NCI-H1930 (cell line): ENCODE results near the gene UBL5.
"Not testable (repeated sequence)": the region's sequence is repeated elsewhere in the genome, so short reads cannot be mapped to it uniquely, and the experiment has no call there.

ENCODE experiments used
- DNase-seq, 2 experiments: peaks; one replicate each; lab custom pipeline; 2025; lab: John Stamatoyannopoulos, UW

Gene UBL5

DNA sequence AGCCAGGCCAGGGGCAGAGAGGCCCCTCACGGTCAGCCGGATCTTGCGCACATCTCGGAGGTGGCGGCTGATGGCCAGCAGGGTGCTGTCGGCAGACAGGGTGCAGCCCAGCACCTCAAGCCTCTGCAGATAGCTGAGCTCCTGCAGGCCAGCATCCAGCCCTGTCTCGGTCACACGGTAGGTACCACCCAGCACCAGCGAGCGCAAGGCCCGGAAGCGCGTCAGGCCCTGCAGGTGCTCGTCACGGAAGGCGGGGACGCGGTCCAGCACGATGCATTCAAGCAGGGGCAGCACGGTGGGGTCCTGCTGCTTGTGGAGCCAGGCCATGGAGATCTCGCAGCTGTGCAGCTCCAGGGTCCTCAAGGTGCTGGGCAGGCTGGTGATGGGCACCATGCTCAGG, 16.6 kb upstream of the UBL5 start:
- no peak for DNase-seq

DNA sequence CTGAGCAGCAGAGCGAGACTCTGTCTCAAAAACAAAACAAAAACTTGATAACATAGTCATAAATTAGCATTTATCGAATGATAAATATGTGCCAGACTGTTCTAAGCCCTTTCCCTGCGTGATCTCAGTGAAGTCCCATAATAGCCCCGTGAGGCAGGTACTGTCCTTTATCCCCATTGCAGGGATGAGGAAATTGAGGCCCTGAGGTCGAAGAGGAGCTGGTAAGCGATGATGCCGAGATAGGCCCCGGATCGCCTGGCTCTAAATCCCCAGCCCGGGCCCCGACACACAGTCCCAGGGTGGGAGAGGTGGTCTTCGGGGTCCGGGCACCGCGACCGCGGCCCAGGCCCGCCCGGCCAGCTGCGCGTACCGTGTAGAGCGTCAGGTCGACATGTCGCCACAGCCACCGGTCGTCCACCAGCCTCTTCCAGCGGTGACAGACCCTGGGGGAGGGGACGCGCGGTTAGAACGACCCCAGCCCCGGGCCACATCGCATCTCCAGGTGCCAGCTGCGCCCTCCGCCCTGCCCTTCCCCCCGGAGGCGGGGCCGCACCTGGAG, 9.5 kb upstream of the UBL5 start:
- no peak for DNase-seq

DNA sequence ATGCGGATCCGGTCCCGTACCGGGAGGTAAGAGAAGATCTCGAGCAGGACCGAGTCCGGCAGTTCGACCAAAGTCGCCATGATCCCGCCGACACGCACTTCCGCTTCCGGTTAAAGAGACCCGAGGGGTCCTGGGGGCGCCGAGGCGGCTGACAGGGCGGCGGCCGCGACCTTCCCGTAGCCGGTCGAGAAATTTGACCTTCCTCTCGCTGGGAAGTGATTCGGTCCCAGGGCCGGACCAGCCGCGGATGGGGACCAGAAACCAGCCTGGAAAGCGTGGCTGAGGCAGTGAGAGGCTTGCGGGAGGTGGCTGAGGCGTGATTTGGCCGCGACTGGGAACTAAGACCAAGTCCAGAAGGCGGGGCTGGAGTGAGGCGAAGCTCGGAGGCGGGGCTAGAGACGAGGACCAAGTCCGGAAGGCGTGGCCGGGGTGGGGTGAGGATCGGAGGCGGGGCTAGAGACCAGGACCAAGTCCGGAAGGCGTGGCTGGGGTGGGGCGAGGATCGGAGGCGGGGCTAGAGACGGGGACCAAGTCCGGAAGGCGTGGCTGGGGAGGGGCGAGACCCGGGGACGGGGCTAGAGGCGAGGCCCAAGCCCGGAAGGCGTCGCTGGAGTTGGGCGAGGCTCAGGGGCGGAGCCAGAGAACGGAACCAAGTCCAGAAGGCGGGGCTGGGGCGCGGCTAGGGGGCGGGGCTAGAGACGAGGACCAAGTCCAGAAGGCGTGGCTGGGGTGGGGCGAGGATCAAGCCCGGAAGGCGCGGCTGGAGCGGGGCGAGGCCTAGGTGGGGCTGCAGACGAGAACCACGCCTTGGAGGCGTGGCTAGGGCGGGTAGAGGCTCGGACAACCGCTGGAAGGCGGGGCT, 8.8 kb upstream of the UBL5 start, which contains the start of gene FBXL12:
FBXL12 (minus strand) TSS at position 346 of the 862 bp plus-strand sequence; CDS start at position 80, 266 bp downstream.
- DNase-seq, result peak; percentile 96 to 98

DNA sequence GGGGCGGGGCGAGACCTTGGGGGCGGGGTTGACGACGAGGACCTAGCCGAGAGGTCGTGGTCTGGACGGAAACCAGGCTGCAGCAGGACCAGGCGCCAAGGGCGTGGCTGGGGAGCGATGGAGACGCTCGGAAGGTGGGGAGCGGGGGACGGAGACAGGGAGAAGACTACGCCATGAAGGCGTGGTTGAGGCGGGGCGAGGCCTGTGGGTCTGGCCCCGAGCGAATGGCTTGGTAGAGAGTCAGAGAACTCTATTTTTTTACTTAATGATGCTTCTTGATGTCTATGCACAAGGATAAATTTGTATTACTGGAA, 8.2 kb upstream of the UBL5 start:
- no peak for DNase-seq

DNA sequence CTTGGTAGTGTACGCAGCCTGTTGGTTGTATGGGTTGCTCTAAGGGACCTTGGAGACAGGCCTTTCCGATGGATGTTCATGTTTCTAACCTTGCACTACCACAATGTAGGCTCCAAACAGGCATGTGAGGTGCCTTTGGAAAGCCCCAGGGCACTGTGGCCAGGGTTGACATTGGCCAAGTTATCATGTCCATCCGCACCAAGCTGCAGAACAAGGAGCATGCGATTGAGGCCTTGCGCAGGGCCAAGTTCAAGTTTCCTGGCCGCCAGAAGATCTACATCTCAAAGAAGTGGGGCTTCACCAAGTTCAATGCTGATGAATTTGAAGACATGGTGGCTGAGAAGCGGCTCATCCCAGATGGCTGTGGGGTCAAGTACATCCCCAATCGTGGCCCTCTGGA, 7.7 kb upstream of the UBL5 start:
- not testable (repeated sequence) for DNase-seq

DNA sequence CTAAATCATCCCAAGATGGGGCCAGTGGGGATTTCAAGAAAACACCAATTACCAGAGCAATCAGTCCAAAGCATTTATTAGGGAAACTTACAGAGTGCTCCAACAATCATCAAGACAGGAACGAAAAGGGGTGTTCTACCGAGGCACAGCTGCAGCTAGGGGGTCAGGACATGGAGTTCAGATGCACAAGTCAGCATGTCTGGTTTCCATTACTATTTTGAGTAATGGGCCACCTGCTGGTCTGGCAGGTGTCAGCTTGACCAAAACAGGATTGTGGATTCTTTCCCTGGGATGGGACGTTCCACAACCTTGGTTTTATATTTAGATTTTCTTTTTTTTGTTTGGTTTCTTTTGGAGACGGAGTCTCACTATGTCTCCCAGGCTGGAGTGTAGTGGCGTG, 3.9 kb upstream of the UBL5 start:
- no peak for DNase-seq

DNA sequence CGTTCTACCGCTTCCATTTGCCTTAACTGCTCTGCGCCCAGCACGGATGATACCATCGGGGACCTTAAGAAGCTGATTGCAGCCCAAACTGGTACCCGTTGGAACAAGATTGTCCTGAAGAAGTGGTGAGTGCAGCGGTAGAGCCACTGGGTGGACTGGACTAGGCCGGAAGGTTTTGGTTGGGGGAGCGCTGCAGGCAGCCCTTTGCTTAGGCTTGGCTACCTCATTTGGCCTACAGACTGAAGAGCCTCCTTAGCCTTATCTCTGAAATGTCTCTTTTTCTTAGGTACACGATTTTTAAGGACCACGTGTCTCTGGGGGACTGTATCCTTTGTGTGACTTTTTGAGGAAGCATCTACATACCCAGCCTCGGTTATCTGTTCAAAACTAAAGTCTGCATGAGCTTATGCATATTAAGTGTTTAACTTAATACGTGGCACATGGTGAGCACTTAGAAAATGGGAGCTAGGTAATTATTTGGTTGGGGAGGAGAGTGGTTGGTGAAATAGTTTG, 889 bp downstream of the UBL5 start:
- no peak for DNase-seq

DNA sequence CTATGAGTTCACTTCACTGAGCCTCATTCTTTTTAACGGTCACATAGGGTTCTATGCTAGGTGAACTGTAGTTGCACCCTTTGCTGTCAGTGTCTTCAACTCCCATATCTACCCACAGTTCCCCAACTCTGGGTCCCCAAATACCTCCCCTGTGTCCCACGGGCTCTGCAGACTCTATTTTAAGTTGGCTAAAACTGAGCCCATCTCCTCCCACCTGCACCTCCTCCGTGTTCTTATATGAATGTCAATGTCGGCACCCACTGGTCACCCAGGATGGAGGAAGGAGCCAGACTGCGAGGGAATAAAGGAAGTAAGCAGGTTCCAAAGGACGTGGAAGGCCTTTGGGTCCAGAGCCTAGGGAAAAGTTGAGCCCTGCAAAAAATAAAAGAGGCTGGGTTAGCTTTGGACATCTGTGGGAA, 6.6 kb downstream of the UBL5 start:
- no peak for DNase-seq

DNA sequence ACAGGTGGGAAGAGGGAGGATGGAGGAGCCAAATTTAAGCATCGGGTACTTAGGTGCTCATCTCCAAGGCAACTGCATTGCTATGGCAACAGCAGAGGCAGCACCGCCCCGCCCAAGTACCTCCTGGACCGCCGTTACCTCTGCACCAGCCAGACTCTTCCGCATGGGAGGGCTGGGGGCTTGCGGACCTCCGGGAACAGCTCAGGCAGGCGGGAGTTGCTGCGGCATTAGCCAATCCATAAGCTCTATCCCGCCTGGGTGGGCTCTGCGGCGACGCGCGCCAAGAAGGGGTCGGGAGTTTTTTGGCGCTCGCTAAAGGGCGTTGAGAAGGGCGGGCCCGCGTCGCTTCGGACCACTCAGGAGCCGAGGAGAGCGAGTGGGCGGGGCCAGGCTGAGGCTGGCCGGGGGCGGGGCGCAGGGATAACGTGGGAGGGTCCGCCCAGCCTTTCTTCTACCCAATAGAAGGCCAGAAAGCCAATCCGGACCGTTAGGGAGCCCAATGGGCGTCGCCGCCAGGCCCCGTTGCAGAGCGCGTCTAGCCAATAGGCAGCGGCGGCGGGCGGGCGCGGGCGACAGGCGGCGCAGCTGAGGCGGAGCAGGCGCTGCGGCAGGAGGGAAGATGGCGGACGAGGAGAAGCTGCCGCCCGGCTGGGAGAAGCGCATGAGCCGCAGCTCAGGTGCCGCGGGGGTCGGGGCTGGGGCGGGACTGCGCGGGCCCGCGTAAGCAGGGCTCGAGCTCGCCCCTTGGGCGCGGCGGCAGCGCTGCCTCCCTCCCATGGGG, 7.2 kb downstream of the UBL5 start, which contains the start of gene PIN1:
PIN1 (plus strand) TSS at position 593 of the 781 bp plus-strand sequence; CDS start at position 620, 27 bp downstream.
- DNase-seq, result peak; percentile 94 to 95

DNA sequence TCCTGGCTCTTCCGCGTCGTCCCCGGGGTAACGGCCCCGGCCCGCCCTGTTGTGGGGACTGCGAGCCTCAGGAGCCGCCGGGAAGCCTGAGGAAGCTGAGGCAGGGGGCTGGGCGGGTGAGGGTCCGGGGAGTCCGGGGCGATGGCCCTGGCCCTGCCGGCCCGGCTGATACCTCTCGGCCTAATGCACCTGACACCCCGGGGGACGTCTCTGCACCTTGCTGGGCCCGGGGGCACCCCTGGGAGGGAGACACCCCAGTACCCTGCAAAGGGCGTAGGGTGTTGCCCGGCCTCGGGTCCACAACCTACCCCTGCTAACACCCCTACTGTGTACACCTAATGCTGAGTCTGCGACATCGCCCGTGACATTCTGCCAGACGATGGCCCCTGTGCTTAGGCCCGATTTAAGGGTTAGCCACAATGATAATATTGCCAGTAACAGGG, 7.8 kb downstream of the UBL5 start:
- DNase-seq, result no peak

DNA sequence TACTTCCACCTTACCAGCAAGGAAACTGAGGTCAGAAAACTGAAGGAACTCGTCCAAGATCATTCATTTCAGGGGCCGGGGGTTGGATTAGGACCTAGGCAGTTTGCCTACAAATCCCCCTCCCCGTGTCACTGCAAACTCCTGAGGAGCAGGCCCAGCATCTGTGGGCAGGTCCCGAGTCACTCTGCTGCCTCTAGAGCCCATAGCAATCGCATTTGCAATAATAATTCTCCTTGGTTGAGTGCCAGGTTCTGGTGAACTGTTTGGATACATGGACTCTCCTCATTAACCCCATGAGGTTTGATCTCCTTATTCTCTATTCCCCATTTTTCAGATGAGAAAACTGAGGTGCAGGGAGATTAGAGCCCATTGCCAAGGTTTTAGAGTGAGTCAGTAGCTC, 8.3 kb downstream of the UBL5 start:
- DNase-seq, result no peak

DNA sequence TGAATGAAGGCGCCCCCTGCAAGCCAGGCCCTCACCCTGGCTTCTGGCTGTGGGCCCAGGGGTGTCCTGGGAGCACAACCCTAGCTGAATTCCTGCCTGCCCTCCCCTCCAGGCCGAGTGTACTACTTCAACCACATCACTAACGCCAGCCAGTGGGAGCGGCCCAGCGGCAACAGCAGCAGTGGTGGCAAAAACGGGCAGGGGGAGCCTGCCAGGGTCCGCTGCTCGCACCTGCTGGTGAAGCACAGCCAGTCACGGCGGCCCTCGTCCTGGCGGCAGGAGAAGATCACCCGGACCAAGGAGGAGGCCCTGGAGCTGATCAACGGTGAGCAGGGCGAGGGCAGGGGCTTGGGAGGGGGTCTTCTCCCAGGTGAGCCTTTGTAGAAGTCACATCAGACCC, 10.6 kb downstream of the UBL5 start:
- DNase-seq, result no peak

DNA sequence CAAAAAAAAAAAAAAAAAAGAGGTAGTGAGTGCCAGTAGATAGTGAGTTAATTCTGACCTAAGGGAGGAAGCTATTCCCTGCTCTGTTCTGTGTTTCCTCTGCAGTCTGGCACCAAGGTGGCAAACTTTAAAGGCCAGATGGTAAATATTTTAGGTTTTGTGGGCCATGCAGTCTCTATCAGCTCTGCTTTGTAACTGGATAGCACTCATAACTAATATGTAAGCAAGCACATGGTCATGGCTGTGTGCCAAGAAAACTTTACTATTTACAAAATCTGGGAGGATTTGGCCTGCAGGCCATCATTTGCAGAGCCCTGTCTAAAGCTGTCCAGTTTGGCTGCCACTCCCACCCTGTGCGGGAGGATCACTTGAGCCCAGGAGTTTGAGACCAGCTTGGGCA, 11.7 kb downstream of the UBL5 start:
- no peak for DNase-seq

DNA sequence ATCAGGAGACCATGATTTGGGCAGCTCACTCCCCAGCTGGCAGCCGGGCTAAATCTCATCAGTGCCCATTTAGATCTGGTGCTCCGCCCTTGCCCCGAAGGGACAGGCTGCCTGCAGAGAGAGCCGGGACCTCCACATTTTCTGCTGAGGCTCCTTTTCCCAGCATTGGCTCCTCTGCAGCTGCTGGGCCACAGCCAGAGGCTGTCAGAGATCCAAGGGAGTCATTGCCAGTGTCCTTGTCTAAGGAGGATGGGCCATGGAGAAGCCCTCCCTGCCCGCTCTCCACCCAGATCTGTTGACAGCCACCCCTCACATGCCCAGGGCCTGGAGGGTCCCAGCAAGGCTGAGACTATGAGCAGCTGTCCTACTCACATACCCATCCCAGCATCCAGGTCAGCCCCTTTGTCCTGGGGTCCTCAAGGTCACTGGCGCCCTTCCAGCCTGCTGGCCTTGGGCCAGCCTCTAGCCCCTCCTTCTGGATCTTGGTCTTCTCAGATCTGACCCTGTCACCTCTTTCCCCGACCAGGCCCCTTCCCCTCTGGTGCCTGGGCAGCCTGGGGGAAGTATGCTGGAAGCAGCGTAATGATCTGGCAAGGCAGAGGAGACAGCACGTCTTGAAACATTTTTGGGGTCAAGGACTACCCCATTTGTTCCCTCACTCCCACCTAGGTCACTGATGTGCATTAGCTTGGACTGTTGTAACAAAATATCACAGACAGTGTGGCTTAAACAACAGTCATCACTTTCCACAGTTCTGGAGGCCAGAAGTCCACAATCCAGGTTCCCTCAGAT, 15.3 kb downstream of the UBL5 start:
- DNase-seq, result no peak

DNA sequence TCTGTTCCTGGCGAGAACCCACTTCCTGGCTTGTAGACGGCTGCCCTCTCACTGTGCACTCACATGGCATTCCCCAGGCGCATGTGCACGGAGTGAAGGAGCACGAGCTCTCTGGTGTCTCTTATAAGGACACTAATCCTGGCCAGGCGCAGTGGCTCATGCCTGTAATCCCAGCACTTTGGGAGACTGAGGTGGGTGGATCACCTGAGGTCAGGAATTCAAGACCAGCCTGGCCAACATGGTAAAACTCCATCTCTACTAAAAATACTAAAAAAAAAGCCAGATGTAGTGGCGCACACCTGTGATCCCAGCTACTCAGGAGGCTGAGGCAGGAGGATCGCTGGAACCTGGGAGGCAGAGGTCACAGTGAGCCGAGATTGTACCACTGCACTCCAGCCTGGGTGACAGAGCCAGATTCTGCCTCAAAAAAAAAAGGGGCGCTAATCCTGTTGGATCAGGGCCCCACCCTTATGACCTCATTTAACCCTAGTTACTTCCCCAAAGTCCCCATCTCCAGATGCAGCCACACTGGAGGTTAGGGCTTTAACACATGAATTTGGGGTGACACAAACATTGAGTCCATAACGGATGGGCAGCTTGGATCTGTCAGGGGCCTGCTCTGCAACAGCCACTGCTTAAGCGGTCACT, 16.0 kb downstream of the UBL5 start:
- not testable (repeated sequence) for DNase-seq

DNA sequence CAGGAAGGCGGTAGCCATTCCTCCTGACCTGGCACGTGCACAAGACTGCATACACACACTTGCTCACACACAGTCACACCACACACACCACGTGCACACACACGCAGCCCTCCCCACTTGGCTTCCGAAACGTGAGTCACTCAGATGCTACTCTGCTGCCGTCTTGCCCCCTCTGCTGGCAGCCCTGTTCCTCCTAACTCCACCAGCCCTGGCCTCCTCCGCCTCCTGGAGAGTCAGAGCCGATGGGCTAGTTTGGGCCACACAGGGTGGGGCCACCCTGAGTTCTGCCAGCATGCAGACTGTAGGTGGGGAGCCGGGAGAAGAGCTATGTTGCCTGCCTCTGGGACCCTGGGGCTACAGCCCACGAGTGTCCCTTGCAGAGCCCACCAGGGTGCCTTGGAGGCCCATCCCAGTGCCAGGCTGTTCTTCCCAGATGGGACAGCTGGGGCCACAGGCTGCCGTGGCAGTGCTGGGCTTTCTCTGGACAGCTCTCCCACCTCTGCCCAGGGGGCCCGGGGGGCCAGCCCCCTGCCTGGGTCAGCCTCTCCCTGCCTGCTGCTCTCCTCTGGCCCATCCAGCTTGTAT, 19.5 kb downstream of the UBL5 start:
- no peak for DNase-seq

DNA sequence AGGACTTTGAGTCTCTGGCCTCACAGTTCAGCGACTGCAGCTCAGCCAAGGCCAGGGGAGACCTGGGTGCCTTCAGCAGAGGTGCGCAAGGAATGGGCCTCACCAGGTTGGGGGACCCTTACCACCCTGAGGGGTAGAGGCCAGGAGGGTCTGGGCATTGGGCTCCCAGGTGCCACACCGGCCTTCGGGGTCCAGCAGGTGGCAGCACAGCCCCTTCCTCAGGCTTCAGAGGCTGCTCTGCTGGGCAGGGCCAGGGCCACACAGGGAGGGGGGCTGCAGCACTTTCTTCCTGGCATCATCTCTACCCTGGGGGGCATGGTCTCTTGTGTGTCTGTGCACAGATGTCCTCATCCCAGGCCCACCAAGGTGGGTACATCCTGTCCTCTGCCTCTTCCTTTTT, 20.3 kb downstream of the UBL5 start:
- no peak for DNase-seq

DNA sequence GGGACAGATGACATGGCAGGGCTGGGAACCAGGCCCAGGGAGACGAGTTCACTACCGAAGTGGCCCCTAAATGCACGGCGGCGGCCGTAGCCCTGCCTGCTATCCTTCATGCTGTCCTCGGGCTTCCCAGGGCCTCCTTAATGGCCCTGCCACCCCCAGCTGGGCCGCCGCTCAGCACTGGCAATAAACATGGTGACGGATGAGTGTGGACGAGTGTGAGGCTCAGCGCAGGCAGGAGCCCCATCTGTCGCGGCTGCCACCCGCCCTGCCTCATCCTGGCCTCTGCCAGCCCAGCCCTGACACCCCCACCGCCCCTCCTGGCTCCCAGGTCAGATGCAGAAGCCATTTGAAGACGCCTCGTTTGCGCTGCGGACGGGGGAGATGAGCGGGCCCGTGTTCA, 21.0 kb downstream of the UBL5 start:
- DNase-seq, result no peak

DNA sequence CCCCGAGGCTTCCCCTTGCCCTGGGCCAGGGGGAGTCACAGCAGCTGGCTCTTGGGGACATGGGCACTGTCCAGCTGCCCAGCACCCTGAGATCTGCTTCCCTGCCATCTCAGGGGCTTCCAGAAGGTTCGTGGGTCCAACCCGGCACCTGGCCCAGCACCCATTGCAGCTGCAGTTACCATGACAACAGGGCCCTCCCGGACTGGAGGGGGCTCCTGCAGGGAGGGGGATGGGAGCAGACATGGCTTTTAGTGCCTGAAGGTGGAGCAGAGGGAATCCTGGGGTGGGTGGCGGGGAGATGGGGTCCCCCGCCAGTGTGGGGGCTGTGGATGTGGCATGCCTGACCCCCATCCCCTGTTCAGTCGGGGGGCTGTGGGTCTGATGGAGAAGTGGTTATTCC, 22.1 kb downstream of the UBL5 start:
- DNase-seq, result no peak

DNA sequence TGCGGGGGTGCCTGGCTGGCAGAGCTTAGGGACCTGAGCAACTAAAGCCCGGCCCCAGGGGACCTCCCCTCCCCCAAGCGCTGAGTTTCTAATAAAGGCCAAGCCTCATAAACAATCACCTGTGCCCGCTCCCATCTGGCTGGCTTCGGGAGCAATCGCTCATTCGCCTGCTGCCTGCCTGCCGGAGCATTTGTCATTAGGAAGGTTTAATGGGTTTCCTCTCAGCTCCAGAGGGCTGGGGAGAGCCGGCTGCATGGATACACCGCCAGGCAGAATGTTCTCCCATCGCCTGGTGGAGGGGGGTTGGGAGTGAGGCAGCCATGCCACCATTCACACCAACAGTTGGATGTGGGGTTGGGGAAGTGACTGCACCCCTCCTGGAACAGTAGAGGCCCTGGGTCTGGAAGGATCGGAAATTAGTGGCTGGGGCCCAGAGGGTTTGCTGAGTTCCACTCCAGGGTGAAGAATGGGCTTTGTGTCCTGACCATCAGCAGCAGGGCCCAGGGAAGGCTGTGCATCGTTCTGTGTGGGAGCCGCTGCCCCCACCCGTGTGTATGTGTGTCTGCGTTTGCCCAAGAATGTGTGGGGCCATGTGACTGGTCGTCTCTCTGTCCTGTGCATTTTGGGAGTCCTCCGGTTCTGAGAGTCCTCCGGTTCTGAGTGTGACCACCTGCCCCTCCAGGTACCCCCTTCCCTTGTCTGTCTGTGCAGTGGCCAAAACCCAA, 22.7 kb downstream of the UBL5 start:
- DNase-seq, result no peak
